Epithelial cell of esophagus (primary cell): Measurements from ENCODE around the gene PTBP2.

Source experiments
- DNase-seq: peaks from one replicate; pipeline ENCODE4 v3.0.0; 2010; ENCODE audit warnings: low read depth
- H3K4me3 ChIP-seq: 2 replicates; pipeline ENCODE4 v1.5.1; 2011; ENCODE audit warnings: mild to moderate bottlenecking, low read length, control low read depth
- TF ChIP-seq, protein P1 (sequence below): IDR thresholded peaks from 2 replicates; pipeline ENCODE4 v1.5.1; 2011; ENCODE audit warnings: low read depth, mild to moderate bottlenecking, low read length, control low read depth, inconsistent platforms; ENCODE audit not compliant: insufficient read depth; ENCODE audit errors: missing control alignments

Gene PTBP2

DNA sequence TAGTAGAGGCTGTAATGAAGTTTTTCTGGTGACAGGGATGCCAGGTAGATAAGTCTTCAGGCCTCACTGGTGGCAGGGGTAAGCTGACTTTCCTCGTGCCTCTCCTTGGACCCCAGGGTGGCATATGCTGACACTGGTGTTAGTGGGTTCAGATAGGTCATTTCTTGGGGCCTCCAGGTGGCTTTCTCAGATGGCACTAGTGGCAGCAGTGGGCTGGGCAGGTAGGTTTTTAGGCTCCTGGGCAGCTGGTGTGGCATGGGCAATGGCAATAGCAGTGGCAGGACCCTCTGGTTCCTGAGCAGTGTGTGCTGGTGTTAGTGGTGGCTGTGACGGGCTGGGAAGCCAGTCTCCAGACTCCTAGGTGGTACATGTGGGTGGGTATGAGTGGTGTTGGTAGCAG lies 140.3 kb downstream of the PTBP2 start:
- TF ChIP-seq, protein P1, sequence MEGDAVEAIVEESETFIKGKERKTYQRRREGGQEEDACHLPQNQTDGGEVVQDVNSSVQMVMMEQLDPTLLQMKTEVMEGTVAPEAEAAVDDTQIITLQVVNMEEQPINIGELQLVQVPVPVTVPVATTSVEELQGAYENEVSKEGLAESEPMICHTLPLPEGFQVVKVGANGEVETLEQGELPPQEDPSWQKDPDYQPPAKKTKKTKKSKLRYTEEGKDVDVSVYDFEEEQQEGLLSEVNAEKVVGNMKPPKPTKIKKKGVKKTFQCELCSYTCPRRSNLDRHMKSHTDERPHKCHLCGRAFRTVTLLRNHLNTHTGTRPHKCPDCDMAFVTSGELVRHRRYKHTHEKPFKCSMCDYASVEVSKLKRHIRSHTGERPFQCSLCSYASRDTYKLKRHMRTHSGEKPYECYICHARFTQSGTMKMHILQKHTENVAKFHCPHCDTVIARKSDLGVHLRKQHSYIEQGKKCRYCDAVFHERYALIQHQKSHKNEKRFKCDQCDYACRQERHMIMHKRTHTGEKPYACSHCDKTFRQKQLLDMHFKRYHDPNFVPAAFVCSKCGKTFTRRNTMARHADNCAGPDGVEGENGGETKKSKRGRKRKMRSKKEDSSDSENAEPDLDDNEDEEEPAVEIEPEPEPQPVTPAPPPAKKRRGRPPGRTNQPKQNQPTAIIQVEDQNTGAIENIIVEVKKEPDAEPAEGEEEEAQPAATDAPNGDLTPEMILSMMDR, result no peak

DNA sequence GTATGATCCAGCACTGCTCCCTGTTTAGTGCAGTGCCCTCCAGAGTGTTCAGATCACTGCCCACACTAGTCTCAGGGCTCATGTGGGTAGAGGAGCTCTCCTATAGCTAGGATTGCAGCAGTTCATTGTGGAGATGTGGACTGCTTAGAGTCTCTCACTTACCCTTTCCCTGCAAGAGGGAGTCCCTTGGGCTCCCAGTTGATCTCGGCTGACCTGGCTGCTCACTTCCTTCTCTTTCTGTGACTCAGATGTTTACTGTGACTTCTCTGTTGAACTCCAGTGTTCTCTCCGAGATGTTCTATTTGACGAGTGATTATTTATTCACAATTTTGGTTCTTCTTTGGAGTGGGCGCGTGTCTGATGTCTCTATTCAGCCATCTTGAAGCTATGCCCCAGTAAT lies 141.9 kb downstream of the PTBP2 start:
- no peak overlapping the region for H3K4me3 ChIP-seq
- DNase-seq, result no peak
- TF ChIP-seq, protein P1, result no peak

More for the DNA sequence above, 140.3 kb downstream of the PTBP2 start:
- no peak overlapping the region for H3K4me3 ChIP-seq
- DNase-seq, result no peak
